ENCODE results near the gene TXLNB. TPM values are rescaled to one million over a fixed set of nuclear protein-coding genes. Genes with fewer than 3 reads are reported as not detected.
A peak's percentile ranks its signal among the peaks of the same experiment; 100 is the strongest.

Gene TXLNB
- total RNA-seq, 2 experiments from 2014 or later, result 0.17 to 0.19 TPM

DNA sequence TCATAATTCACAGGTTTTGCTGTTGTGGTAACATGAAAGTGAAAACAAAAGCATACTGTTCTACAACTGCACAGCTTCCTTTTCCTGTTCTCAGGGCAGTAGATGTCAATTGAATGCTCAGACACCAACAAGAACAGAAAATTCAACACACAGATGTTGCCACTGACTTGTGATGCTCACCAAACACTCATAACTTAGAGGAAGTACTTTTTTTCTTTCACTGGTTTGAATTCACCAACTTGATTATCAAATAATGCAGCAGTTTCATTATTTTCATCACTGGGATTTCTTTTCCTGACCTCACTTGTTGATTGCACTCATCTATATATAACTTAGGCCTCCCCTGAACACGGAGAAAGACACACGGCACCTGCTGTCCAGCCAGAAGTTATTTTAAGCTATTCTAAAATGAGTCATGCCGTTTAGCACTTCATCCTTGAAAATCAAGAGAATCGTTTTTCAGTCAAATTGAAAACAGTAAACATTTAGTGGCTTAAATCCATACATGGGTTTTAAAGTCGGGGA lies 949 bp downstream of the TXLNB start:
- Histone ChIP-seq H3K27me3 (ENCODE audit: control insufficient read depth in 1 of 2, insufficient read depth in 2 of 2, low read length in 2 of 2) (no peaks in the 10 kb centered on the region), H3K4me3 (ENCODE audit: low read length) (peak overlapping the region; percentile 34), H3K9me3 (ENCODE audit: control insufficient read depth in 1 of 2, insufficient read depth in 1 of 2, low read length in 2 of 2) (no peaks in the 10 kb centered on the region), H3K36me3 (ENCODE audit: insufficient read depth, low read length) (no peaks in the 10 kb centered on the region), H3K27ac (ENCODE audit: low read depth in 1 of 2, low read length in 2 of 2) (peak overlapping the region; percentile 68 to 80), H3K4me1 (ENCODE audit: insufficient read depth, low read length) (peaks cover 42% of the 10 kb centered on the region)
- peak; percentile 20 for ATAC-seq (ENCODE audit: poor library complexity)
- peak overlapping the region; percentile 83 for H3K4me3 Mint-ChIP-seq
- DNase-seq, result peak in 9 of 14 experiments; percentile 2 to 92 (median 14)
- peaks cover 58% of the 10 kb centered on the region for H3K4me1 Mint-ChIP-seq (ENCODE audit: low read depth)
- no peaks in the 10 kb centered on the region for H3K27me3 Mint-ChIP-seq
- no peaks in the 10 kb centered on the region for H3K36me3 Mint-ChIP-seq (ENCODE audit: low read depth)
- H3K9me3 Mint-ChIP-seq, result peaks cover under 1% of the 10 kb centered on the region
- TF ChIP-seq, protein P1, sequence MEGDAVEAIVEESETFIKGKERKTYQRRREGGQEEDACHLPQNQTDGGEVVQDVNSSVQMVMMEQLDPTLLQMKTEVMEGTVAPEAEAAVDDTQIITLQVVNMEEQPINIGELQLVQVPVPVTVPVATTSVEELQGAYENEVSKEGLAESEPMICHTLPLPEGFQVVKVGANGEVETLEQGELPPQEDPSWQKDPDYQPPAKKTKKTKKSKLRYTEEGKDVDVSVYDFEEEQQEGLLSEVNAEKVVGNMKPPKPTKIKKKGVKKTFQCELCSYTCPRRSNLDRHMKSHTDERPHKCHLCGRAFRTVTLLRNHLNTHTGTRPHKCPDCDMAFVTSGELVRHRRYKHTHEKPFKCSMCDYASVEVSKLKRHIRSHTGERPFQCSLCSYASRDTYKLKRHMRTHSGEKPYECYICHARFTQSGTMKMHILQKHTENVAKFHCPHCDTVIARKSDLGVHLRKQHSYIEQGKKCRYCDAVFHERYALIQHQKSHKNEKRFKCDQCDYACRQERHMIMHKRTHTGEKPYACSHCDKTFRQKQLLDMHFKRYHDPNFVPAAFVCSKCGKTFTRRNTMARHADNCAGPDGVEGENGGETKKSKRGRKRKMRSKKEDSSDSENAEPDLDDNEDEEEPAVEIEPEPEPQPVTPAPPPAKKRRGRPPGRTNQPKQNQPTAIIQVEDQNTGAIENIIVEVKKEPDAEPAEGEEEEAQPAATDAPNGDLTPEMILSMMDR (IDR thresholded peaks at IDR 0.05), result no peak
- POLR2A ChIA-PET, result interaction anchor here (0.6 to 3.5 kb wide), 24 partner anchors 11 to 261 kb away, joined by 3 to 83 read pairs (median 4); partner anchors contain the start of gene CITED2
- H3K27ac Mint-ChIP-seq, result peak overlapping the region; percentile 84
- CTCF ChIA-PET, result interaction anchor here (2.0 to 2.4 kb wide), 2 partner anchors 72 to 74 kb away, joined by 7 read pairs; no protein-coding TSS in a partner anchor
- intact Hi-C loops (cut with DNase I, micrococcal nuclease), result loop anchor here (1.0 to 5.0 kb wide), 6 partner anchors 33 to 164 kb away; partner anchors contain the start of gene CITED2 (in 1 of the 2)

DNA sequence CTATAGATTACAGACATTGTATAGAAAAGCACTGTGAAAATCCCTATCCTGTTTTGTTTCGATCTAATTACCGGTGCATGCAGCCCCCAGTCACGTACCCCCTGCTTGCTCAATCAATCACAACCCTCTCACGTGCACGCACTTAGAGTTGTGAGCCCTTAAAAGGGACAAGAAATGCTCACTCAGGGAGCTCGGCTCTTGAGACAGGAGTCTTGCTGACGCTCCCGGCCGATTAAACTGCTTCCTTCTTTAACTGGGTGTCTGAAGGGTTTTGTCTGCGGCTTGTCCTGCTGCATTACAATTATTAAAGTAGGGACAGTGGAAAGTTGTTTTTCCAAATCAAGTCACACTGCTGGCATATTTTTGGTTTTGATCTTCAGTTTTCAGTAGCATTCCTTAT lies 2.6 kb downstream of the TXLNB start:
- H3K4me3 Mint-ChIP-seq, result no peak overlapping the region
- no peaks in the 10 kb centered on the region for H3K36me3 Mint-ChIP-seq (ENCODE audit: low read depth)
- ChIA-PET CTCF (no interaction called here), POLR2A (interaction anchor here (1.5 kb wide), 1 partner anchor 34 kb away, joined by 3 read pairs; no protein-coding TSS in a partner anchor)
- H3K27ac Mint-ChIP-seq, result no peak overlapping the region
- peaks cover 54% of the 10 kb centered on the region for H3K4me1 Mint-ChIP-seq (ENCODE audit: low read depth)
- H3K9me3 ChIP-seq (ENCODE audit: control insufficient read depth in 1 of 2, insufficient read depth in 1 of 2, low read length in 2 of 2), result no peaks in the 10 kb centered on the region
- H3K27me3 Mint-ChIP-seq, result no peaks in the 10 kb centered on the region
- H3K27ac ChIP-seq (ENCODE audit: low read depth in 1 of 2, low read length in 2 of 2), result no peak overlapping the region
- intact Hi-C loops (cut with DNase I, micrococcal nuclease), result loop anchor here in 1 of 2 experiments (5.0 kb wide), 2 partner anchors 37 to 38 kb away; no protein-coding TSS in a partner anchor
- H3K36me3 ChIP-seq (ENCODE audit: insufficient read depth, low read length), result no peaks in the 10 kb centered on the region
- peaks cover 36% of the 10 kb centered on the region for H3K4me1 ChIP-seq (ENCODE audit: insufficient read depth, low read length)
- no peaks in the 10 kb centered on the region for H3K27me3 ChIP-seq (ENCODE audit: control insufficient read depth in 1 of 2, insufficient read depth in 2 of 2, low read length in 2 of 2)
- no peak overlapping the region for H3K4me3 ChIP-seq (ENCODE audit: low read length)
- DNase-seq, result no peak
- no peak for ATAC-seq (ENCODE audit: poor library complexity)
- no peaks in the 10 kb centered on the region for H3K9me3 Mint-ChIP-seq
- TF ChIP-seq, protein P1 (IDR thresholded peaks at IDR 0.05), result no peak

DNA sequence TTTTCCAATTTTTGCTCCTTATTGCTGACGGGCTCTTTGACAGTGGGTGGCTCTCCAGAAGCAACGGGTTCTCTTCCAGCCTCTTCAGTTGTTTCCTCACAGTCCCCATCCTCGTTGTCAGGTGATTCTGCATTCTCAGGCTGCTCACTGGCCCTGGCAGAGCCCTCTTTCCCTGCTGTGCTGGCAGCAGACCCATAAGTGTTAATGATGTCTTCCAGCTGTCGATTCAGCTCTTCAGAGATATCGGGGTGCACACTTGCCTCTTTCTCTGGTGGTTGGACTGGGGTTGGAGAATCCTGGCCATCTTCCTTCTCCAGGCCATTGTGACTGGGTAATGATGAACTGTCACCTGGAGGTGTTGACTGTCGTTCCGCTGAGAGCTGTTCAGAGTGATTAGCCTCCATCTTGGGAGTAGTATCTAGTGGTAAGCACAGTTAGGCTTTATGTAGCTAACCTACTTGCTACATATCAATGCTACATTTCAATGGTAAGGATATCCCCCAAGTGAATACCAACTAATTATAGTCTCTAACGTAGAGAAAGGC lies 3.2 kb downstream of the TXLNB start:
- H3K9me3 ChIP-seq (ENCODE audit: control insufficient read depth in 1 of 2, insufficient read depth in 1 of 2, low read length in 2 of 2), result no peaks in the 10 kb centered on the region
- H3K4me1 ChIP-seq (ENCODE audit: insufficient read depth, low read length), result peaks cover 34% of the 10 kb centered on the region
- H3K27me3 ChIP-seq (ENCODE audit: control insufficient read depth in 1 of 2, insufficient read depth in 2 of 2, low read length in 2 of 2), result no peaks in the 10 kb centered on the region
- TF ChIP-seq, protein P1 (IDR thresholded peaks at IDR 0.05), result no peak
- CTCF ChIA-PET, result interaction anchor here (0.6 kb wide), 1 partner anchor 22 kb away, joined by 3 read pairs; no protein-coding TSS in a partner anchor
- Mint-ChIP-seq H3K4me1 (ENCODE audit: low read depth) (peaks cover 50% of the 10 kb centered on the region), H3K27ac (no peak overlapping the region), H3K36me3 (ENCODE audit: low read depth) (no peaks in the 10 kb centered on the region), H3K4me3 (no peak overlapping the region), H3K27me3 (no peaks in the 10 kb centered on the region), H3K9me3 (no peaks in the 10 kb centered on the region)
- no peak for DNase-seq
- H3K36me3 ChIP-seq (ENCODE audit: insufficient read depth, low read length), result no peaks in the 10 kb centered on the region
- H3K27ac ChIP-seq (ENCODE audit: low read depth in 1 of 2, low read length in 2 of 2), result no peak overlapping the region
- POLR2A ChIA-PET, result interaction anchor here (1.5 kb wide), 1 partner anchor 35 kb away, joined by 3 read pairs; no protein-coding TSS in a partner anchor
- intact Hi-C loops (cut with DNase I, micrococcal nuclease), result loop anchor here in 1 of 2 experiments (5.0 kb wide), 2 partner anchors 36 to 39 kb away; no protein-coding TSS in a partner anchor
- ATAC-seq (ENCODE audit: poor library complexity), result no peak
- H3K4me3 ChIP-seq (ENCODE audit: low read length), result no peak overlapping the region

Measured in CD4-positive, alpha-beta T cell (primary cell).